ENCODE results near the gene CELF4.

CELF4 gene

DNA sequence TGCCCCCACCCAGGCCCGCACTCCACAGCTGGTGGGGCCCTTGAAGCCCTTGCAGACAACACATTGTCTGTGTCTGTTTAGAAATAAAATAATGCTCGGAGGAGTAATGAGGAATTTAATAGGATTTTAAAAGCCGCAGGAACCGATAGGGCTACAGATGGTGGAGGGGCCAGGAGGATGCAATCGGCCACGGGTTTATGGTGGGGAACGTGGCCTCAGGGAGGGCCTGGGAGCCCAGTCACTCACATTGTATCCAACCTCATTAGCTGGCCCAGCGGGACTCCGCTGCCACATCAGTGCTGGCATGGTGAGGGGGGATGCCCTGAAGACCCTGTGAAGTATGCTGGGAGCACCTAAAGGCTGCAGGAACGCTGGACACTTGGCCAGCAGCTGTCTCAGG, 252.0 kb downstream of the CELF4 start:
- Histone ChIP-seq H3K27ac (ENCODE audit: low read depth, low read length) (no peak overlapping the region), H3K4me3 (ENCODE audit: low read length) (no peak overlapping the region), H4K20me1 (ENCODE audit: control insufficient read depth, insufficient read depth, low read depth, low read length) (no peaks in the 10 kb centered on the region), H3K9me3 (ENCODE audit: control insufficient read depth, insufficient read depth, low read length) (no peaks in the 10 kb centered on the region), H3K36me3 (ENCODE audit: control insufficient read depth, low read length) (no peaks in the 10 kb centered on the region), H3K4me1 (ENCODE audit: control insufficient read depth, low read length) (no peaks in the 10 kb centered on the region), H3K79me2 (ENCODE audit: control insufficient read depth, low read length) (no peaks in the 10 kb centered on the region), H3K4me2 (ENCODE audit: low read length) (no peak overlapping the region), H3K27me3 (ENCODE audit: control insufficient read depth, low read length) (no peaks in the 10 kb centered on the region), H3K9me2 (replicated peaks; ENCODE audit: control insufficient read depth, low read length) (no peaks in the 10 kb centered on the region), H3F3A (ENCODE audit: control insufficient read depth, insufficient read depth) (no peaks in the 10 kb centered on the region)
- no peak for TF ChIP-seq EZH2phosphoT487 (IDR thresholded peaks at IDR 0.05; ENCODE audit: borderline replicate concordance, low read length)
- TF ChIP-seq, protein P1, sequence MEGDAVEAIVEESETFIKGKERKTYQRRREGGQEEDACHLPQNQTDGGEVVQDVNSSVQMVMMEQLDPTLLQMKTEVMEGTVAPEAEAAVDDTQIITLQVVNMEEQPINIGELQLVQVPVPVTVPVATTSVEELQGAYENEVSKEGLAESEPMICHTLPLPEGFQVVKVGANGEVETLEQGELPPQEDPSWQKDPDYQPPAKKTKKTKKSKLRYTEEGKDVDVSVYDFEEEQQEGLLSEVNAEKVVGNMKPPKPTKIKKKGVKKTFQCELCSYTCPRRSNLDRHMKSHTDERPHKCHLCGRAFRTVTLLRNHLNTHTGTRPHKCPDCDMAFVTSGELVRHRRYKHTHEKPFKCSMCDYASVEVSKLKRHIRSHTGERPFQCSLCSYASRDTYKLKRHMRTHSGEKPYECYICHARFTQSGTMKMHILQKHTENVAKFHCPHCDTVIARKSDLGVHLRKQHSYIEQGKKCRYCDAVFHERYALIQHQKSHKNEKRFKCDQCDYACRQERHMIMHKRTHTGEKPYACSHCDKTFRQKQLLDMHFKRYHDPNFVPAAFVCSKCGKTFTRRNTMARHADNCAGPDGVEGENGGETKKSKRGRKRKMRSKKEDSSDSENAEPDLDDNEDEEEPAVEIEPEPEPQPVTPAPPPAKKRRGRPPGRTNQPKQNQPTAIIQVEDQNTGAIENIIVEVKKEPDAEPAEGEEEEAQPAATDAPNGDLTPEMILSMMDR (IDR thresholded peaks at IDR 0.05; ENCODE audit: low read depth, low read length, poor library complexity, severe bottlenecking), result no peak

DNA sequence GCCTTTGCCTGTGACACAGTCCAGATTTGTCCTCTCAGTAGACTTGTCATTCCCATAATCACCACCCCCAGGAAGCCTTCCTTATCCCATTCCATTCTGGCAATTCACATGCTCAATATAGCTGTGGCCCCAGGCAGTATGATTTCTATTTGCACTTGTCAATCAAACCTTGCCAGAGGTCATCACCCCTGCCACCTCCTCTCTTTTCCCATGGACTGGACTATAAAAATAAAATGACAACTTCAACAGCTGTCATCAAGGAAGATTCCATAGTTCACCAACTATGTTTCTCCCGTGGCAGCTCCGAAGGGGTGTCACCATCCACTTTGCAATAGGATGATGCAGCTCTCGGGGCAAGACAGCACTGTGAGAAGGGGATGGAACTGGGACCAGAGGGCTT, 255.7 kb downstream of the CELF4 start:
- Histone ChIP-seq H3K9me3 (ENCODE audit: control insufficient read depth, insufficient read depth, low read length) (no peaks in the 10 kb centered on the region), H4K20me1 (ENCODE audit: control insufficient read depth, insufficient read depth, low read depth, low read length) (no peaks in the 10 kb centered on the region), H3K4me3 (ENCODE audit: low read length) (no peak overlapping the region), H3K9me2 (replicated peaks; ENCODE audit: control insufficient read depth, low read length) (no peaks in the 10 kb centered on the region), H3K4me1 (ENCODE audit: control insufficient read depth, low read length) (no peaks in the 10 kb centered on the region), H3K36me3 (ENCODE audit: control insufficient read depth, low read length) (no peaks in the 10 kb centered on the region), H3K4me2 (ENCODE audit: low read length) (no peak overlapping the region), H3K27me3 (ENCODE audit: control insufficient read depth, low read length) (no peaks in the 10 kb centered on the region), H3K79me2 (ENCODE audit: control insufficient read depth, low read length) (no peaks in the 10 kb centered on the region), H3K27ac (ENCODE audit: low read depth, low read length) (no peak overlapping the region), H3F3A (ENCODE audit: control insufficient read depth, insufficient read depth) (no peaks in the 10 kb centered on the region)
- no peak for TF ChIP-seq EZH2phosphoT487 (IDR thresholded peaks at IDR 0.05; ENCODE audit: borderline replicate concordance, low read length)
- TF ChIP-seq, protein P1 (IDR thresholded peaks at IDR 0.05; ENCODE audit: low read depth, low read length, poor library complexity, severe bottlenecking), result no peak

DNA sequence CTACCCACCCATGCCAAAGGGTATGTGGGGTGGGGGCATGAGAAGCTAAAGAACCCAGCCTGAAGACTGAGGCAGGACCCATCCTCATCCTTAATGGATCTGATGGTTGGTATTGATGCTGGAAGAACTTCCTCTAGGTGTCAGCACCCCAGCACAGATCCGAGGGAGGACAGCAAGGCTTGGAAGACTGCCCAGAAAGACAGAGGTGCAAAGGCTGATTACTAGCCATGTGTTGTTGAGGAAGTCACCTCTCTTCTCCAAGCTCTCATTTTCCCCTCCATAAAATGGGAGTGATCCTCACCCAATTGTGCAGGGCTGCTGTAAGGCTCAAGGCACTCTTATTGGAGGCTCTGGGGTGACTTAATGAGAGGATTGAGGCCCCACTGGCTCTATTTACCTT, 256.5 kb downstream of the CELF4 start:
- no peaks in the 10 kb centered on the region for H3K79me2 ChIP-seq (ENCODE audit: control insufficient read depth, low read length)
- H3K9me3 ChIP-seq (ENCODE audit: control insufficient read depth, insufficient read depth, low read length), result no peaks in the 10 kb centered on the region
- H3K4me1 ChIP-seq (ENCODE audit: control insufficient read depth, low read length), result no peaks in the 10 kb centered on the region
- no peak for TF ChIP-seq EZH2phosphoT487 (IDR thresholded peaks at IDR 0.05; ENCODE audit: borderline replicate concordance, low read length)
- TF ChIP-seq, protein P1 (IDR thresholded peaks at IDR 0.05; ENCODE audit: low read depth, low read length, poor library complexity, severe bottlenecking), result no peak
- H3K27me3 ChIP-seq (ENCODE audit: control insufficient read depth, low read length), result no peaks in the 10 kb centered on the region
- no peak overlapping the region for H3K4me3 ChIP-seq (ENCODE audit: low read length)
- H4K20me1 ChIP-seq (ENCODE audit: control insufficient read depth, insufficient read depth, low read depth, low read length), result no peaks in the 10 kb centered on the region
- H3F3A ChIP-seq (ENCODE audit: control insufficient read depth, insufficient read depth), result no peaks in the 10 kb centered on the region
- no peaks in the 10 kb centered on the region for H3K9me2 ChIP-seq (replicated peaks; ENCODE audit: control insufficient read depth, low read length)
- no peaks in the 10 kb centered on the region for H3K36me3 ChIP-seq (ENCODE audit: control insufficient read depth, low read length)
- no peak overlapping the region for H3K27ac ChIP-seq (ENCODE audit: low read depth, low read length)
- no peak overlapping the region for H3K4me2 ChIP-seq (ENCODE audit: low read length)

DNA sequence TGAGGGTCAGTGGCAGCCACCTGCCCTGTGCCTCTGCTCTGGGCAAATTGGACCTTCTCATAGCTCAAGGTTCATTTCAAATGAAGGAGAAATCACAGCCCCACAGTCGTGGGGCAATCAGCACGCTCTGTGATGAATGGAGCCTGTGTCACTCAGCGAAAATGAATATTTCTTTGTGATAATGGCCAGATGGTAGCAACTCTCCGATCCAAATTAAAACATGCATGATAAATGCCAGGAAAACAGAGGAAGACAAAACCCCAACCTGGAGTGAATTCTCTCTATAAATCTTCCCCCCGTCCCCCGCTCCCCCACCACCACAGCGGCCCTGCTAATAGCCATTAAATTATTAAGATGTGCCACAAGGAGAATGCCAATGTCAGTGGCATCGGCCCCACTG, 258.4 kb downstream of the CELF4 start:
- no peak for TF ChIP-seq EZH2phosphoT487 (IDR thresholded peaks at IDR 0.05; ENCODE audit: borderline replicate concordance, low read length)
- TF ChIP-seq, protein P1 (IDR thresholded peaks at IDR 0.05; ENCODE audit: low read depth, low read length, poor library complexity, severe bottlenecking), result no peak
- no peaks in the 10 kb centered on the region for H3K4me1 ChIP-seq (ENCODE audit: control insufficient read depth, low read length)
- H3K27ac ChIP-seq (ENCODE audit: low read depth, low read length), result no peak overlapping the region
- no peak overlapping the region for H3K4me3 ChIP-seq (ENCODE audit: low read length)
- no peaks in the 10 kb centered on the region for H3K9me3 ChIP-seq (ENCODE audit: control insufficient read depth, insufficient read depth, low read length)
- no peaks in the 10 kb centered on the region for H3K27me3 ChIP-seq (ENCODE audit: control insufficient read depth, low read length)
- H4K20me1 ChIP-seq (ENCODE audit: control insufficient read depth, insufficient read depth, low read depth, low read length), result no peaks in the 10 kb centered on the region
- H3K4me2 ChIP-seq (ENCODE audit: low read length), result no peak overlapping the region
- no peaks in the 10 kb centered on the region for H3K36me3 ChIP-seq (ENCODE audit: control insufficient read depth, low read length)
- H3F3A ChIP-seq (ENCODE audit: control insufficient read depth, insufficient read depth), result no peaks in the 10 kb centered on the region
- no peaks in the 10 kb centered on the region for H3K79me2 ChIP-seq (ENCODE audit: control insufficient read depth, low read length)
- no peaks in the 10 kb centered on the region for H3K9me2 ChIP-seq (replicated peaks; ENCODE audit: control insufficient read depth, low read length)
